Adrenal gland (tissue), 5 donors: ENCODE data around the gene SUV39H2.

Experiments
- POLR2A ChIP-seq, 2 donors: fragments of 450-650 bp; IDR thresholded peaks; one replicate each; pipeline ENCODE4 v1.6.1; 2017; ENCODE audit warnings: antibody characterized with exemption in 2 of 2, mild to moderate bottlenecking in 2 of 2, moderate library complexity in 1 of 2
- TF ChIP-seq, protein P1 (sequence below), 6 experiments: fragments of 450-650 bp in 4 of 6; fragments of 200-600 bp in 2 of 6; sonication (generic) in 1 of 6; IDR thresholded peaks; 1 replicate in 5 of 6; 2 replicates in 1 of 6; pipeline versions ENCODE4 v1.5.1 to v1.8.0; 2016 to 2021; ENCODE audit warnings: antibody characterized with exemption in 6 of 6, mild to moderate bottlenecking in 2 of 6, moderate library complexity in 1 of 6
- donor health status: DM: no; HTN: no; CAD: no.

GRCh38 chr10:14924013-14924412 lies 45.3 kb downstream of the SUV39H2 start:
- TF ChIP-seq, protein P1, sequence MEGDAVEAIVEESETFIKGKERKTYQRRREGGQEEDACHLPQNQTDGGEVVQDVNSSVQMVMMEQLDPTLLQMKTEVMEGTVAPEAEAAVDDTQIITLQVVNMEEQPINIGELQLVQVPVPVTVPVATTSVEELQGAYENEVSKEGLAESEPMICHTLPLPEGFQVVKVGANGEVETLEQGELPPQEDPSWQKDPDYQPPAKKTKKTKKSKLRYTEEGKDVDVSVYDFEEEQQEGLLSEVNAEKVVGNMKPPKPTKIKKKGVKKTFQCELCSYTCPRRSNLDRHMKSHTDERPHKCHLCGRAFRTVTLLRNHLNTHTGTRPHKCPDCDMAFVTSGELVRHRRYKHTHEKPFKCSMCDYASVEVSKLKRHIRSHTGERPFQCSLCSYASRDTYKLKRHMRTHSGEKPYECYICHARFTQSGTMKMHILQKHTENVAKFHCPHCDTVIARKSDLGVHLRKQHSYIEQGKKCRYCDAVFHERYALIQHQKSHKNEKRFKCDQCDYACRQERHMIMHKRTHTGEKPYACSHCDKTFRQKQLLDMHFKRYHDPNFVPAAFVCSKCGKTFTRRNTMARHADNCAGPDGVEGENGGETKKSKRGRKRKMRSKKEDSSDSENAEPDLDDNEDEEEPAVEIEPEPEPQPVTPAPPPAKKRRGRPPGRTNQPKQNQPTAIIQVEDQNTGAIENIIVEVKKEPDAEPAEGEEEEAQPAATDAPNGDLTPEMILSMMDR (IDR thresholded peaks at IDR 0.05), result no peak
- TF ChIP-seq POLR2A (IDR thresholded peaks at IDR 0.05), result no peak
